ENCODE data around the gene GOLIM4.
"Not testable (repeated sequence)": the region's sequence is repeated elsewhere in the genome, so short reads cannot be mapped to it uniquely, and the experiment has no call there.

GOLIM4 gene

GRCh38 chr3:168073842-168074605 is 21.7 kb downstream of the GOLIM4 start:
- no peak for DNase-seq

- no peak for DNase-seq
Measured at GRCh38 chr3:168072323-168072650, 23.4 kb downstream of the GOLIM4 start.

- DNase-seq: no peak
Measured at GRCh38 chr3:168071591-168072322, 24.0 kb downstream of the GOLIM4 start.

GRCh38 chr3:168070919-168071318 is 24.8 kb downstream of the GOLIM4 start:
- DNase-seq: no peak

- no peak for DNase-seq
Measured at GRCh38 chr3:168068346-168068745, 27.4 kb downstream of the GOLIM4 start.

GRCh38 chr3:168066882-168067281 is 28.8 kb downstream of the GOLIM4 start:
- no peak for DNase-seq

- DNase-seq: no peak
Measured at GRCh38 chr3:168065569-168065968, 30.2 kb downstream of the GOLIM4 start.

GRCh38 chr3:168063122-168063521 is 32.6 kb downstream of the GOLIM4 start:
- no peak for DNase-seq

- DNase-seq: no peak
Measured at GRCh38 chr3:168062679-168063078, 33.0 kb downstream of the GOLIM4 start.

GRCh38 chr3:168061332-168061996 is 34.3 kb downstream of the GOLIM4 start:
- DNase-seq: no peak

GRCh38 chr3:168060317-168060716 is 35.4 kb downstream of the GOLIM4 start:
- DNase-seq: no peak

- DNase-seq: no peak
Measured at GRCh38 chr3:168058481-168058880, 37.2 kb downstream of the GOLIM4 start.

- not testable (repeated sequence) for DNase-seq
Measured at GRCh38 chr3:168056398-168057230, 39.1 kb downstream of the GOLIM4 start.

GRCh38 chr3:168054447-168054846 is 41.3 kb downstream of the GOLIM4 start:
- no peak for DNase-seq

- no peak for DNase-seq
Measured at GRCh38 chr3:168053115-168053514, 42.6 kb downstream of the GOLIM4 start.

- no peak for DNase-seq
Measured at GRCh38 chr3:168052515-168052914, 43.2 kb downstream of the GOLIM4 start.

GRCh38 chr3:168051531-168052471 is 43.9 kb downstream of the GOLIM4 start:
- no peak for DNase-seq

- DNase-seq: no peak
Measured at GRCh38 chr3:168051070-168051469, 44.7 kb downstream of the GOLIM4 start.

GRCh38 chr3:168049367-168049974 is 46.3 kb downstream of the GOLIM4 start:
- DNase-seq: no peak

GRCh38 chr3:168048414-168049330 is 47.1 kb downstream of the GOLIM4 start:
- DNase-seq: no peak

Data from NCI-H187 treated with DMSO at 0.1 percent for 48 hours (cell line).